ENCODE measurements around the gene KRT34.

DNA sequence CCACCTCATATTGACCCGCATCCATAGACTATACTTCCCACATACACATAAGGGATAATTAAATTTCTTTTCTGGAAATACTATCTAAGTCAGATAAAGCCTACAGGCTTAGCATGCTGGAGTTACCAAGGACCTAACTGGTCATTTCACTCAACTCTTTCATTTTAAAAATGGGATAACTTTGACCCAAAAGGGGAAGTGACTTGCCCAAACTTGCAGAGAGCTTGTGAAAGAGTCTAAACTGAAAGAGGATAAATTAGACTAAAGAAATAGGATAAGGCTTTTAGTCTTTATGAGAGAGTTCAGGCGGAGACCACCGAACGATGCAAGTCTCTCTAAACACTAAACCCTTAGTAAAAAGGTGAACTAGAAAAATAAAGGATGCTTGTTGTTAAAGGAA is 27.6 kb downstream of the KRT34 start:
- TF ChIP-seq NANOG (IDR thresholded peaks at IDR 0.05; ENCODE audit: borderline replicate concordance) (no peak), EZH2phosphoT487 (IDR thresholded peaks at IDR 0.05; ENCODE audit: unreplicated experiment) (no peak)
